Measurements from ENCODE around the gene PTTG1. TPM values are rescaled to one million over a fixed set of nuclear protein-coding genes. Genes with fewer than 3 reads are reported as not detected.

Gene PTTG1
- total and polyA plus RNA-seq, 2 experiments from 2014 or later, result 394 to 620 TPM

DNA sequence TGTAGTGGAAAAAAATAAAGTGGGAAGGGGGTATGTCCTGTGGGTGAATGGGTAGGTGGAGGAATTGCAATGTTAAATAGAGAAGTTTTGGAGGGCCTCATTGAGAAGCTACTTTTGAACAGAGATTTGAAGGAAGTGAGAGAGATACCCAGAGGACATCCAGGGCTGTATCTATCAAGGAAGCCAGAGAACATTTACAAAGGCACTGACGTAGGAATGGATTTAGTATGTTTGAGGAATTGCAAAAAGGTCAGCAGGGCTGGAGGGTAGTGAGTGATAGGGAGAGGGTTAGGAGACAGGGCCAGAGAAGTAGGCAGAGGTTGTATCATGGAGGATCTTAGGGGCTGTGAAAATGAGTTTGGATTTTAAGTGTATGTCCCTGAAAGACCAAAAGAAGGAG, 13.9 kb downstream of the PTTG1 start:
- Histone ChIP-seq H3K79me2 (replicated peaks; ENCODE audit: insufficient read depth) (no peaks in the 10 kb centered on the region), H3K4me2 (no peak overlapping the region), H3K36me3 (ENCODE audit: insufficient read depth) (no peaks in the 10 kb centered on the region), H2AFZ (no peak overlapping the region; the same call in 1 of the 2 replicates), H3K27me3 (ENCODE audit: insufficient read depth) (no peaks in the 10 kb centered on the region), H3K4me1 (ENCODE audit: insufficient read depth) (no peaks in the 10 kb centered on the region), H3K4me3 (no peak overlapping the region), H4K20me1 (replicated peaks; ENCODE audit: insufficient read depth) (no peaks in the 10 kb centered on the region), H3K27ac (ENCODE audit: low read depth) (no peak overlapping the region), H3F3A (replicated peaks; ENCODE audit: low read depth) (no peaks in the 10 kb centered on the region), H3K9me2 (ENCODE audit: insufficient read depth) (no peaks in the 10 kb centered on the region)
- no peaks in the 10 kb centered on the region for H3K36me3 Mint-ChIP-seq (ENCODE audit: low read depth)
- H3K27ac Mint-ChIP-seq, result no peak overlapping the region
- TF ChIP-seq, protein P1, sequence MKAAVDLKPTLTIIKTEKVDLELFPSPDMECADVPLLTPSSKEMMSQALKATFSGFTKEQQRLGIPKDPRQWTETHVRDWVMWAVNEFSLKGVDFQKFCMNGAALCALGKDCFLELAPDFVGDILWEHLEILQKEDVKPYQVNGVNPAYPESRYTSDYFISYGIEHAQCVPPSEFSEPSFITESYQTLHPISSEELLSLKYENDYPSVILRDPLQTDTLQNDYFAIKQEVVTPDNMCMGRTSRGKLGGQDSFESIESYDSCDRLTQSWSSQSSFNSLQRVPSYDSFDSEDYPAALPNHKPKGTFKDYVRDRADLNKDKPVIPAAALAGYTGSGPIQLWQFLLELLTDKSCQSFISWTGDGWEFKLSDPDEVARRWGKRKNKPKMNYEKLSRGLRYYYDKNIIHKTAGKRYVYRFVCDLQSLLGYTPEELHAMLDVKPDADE (IDR thresholded peaks at IDR 0.05), result no peak
- TF ChIP-seq, protein P2, sequence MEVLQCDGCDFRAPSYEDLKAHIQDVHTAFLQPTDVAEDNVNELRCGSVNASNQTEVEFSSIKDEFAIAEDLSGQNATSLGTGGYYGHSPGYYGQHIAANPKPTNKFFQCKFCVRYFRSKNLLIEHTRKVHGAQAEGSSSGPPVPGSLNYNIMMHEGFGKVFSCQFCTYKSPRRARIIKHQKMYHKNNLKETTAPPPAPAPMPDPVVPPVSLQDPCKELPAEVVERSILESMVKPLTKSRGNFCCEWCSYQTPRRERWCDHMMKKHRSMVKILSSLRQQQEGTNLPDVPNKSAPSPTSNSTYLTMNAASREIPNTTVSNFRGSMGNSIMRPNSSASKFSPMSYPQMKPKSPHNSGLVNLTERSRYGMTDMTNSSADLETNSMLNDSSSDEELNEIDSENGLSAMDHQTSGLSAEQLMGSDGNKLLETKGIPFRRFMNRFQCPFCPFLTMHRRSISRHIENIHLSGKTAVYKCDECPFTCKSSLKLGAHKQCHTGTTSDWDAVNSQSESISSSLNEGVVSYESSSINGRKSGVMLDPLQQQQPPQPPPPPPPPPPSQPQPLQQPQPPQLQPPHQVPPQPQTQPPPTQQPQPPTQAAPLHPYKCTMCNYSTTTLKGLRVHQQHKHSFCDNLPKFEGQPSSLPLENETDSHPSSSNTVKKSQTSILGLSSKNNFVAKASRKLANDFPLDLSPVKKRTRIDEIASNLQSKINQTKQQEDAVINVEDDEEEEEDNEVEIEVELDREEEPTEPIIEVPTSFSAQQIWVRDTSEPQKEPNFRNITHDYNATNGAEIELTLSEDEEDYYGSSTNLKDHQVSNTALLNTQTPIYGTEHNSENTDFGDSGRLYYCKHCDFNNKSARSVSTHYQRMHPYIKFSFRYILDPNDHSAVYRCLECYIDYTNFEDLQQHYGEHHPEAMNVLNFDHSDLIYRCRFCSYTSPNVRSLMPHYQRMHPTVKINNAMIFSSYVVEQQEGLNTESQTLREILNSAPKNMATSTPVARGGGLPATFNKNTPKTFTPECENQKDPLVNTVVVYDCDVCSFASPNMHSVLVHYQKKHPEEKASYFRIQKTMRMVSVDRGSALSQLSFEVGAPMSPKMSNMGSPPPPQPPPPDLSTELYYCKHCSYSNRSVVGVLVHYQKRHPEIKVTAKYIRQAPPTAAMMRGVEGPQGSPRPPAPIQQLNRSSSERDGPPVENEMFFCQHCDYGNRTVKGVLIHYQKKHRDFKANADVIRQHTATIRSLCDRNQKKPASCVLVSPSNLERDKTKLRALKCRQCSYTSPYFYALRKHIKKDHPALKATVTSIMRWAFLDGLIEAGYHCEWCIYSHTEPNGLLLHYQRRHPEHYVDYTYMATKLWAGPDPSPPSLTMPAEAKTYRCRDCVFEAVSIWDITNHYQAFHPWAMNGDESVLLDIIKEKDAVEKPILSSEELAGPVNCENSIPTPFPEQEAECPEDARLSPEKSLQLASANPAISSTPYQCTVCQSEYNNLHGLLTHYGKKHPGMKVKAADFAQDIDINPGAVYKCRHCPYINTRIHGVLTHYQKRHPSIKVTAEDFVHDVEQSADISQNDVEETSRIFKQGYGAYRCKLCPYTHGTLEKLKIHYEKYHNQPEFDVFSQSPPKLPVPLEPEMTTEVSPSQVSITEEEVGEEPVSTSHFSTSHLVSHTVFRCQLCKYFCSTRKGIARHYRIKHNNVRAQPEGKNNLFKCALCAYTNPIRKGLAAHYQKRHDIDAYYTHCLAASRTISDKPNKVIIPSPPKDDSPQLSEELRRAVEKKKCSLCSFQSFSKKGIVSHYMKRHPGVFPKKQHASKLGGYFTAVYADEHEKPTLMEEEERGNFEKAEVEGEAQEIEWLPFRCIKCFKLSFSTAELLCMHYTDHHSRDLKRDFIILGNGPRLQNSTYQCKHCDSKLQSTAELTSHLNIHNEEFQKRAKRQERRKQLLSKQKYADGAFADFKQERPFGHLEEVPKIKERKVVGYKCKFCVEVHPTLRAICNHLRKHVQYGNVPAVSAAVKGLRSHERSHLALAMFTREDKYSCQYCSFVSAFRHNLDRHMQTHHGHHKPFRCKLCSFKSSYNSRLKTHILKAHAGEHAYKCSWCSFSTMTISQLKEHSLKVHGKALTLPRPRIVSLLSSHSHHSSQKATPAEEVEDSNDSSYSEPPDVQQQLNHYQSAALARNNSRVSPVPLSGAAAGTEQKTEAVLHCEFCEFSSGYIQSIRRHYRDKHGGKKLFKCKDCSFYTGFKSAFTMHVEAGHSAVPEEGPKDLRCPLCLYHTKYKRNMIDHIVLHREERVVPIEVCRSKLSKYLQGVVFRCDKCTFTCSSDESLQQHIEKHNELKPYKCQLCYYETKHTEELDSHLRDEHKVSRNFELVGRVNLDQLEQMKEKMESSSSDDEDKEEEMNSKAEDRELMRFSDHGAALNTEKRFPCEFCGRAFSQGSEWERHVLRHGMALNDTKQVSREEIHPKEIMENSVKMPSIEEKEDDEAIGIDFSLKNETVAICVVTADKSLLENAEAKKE (CRISPR knock-in tag; IDR thresholded peaks at IDR 0.05), result no peak
- TF ChIP-seq STAT1 (IDR thresholded peaks at IDR 0.05; ENCODE audit: unreplicated experiment), result no peak
- TF ChIP-seq, protein P3, sequence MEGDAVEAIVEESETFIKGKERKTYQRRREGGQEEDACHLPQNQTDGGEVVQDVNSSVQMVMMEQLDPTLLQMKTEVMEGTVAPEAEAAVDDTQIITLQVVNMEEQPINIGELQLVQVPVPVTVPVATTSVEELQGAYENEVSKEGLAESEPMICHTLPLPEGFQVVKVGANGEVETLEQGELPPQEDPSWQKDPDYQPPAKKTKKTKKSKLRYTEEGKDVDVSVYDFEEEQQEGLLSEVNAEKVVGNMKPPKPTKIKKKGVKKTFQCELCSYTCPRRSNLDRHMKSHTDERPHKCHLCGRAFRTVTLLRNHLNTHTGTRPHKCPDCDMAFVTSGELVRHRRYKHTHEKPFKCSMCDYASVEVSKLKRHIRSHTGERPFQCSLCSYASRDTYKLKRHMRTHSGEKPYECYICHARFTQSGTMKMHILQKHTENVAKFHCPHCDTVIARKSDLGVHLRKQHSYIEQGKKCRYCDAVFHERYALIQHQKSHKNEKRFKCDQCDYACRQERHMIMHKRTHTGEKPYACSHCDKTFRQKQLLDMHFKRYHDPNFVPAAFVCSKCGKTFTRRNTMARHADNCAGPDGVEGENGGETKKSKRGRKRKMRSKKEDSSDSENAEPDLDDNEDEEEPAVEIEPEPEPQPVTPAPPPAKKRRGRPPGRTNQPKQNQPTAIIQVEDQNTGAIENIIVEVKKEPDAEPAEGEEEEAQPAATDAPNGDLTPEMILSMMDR (conservative IDR thresholded peaks at IDR 0.05; ENCODE audit: low read depth in 2 of 2), result no peak
- no peak for TF ChIP-seq ZNF114 (CRISPR knock-in tag; IDR thresholded peaks at IDR 0.05)
- no peak for TF ChIP-seq POLR2AphosphoS5 (IDR thresholded peaks at IDR 0.05; ENCODE audit: low read depth)
- no peak for TF ChIP-seq ZNF331 (CRISPR knock-in tag; IDR thresholded peaks at IDR 0.05; ENCODE audit: low read depth)
- no peak for TF ChIP-seq EZH2 (IDR thresholded peaks at IDR 0.05; ENCODE audit: low read depth, unreplicated experiment)
- no peak overlapping the region for H3K4me3 Mint-ChIP-seq
- H3K27me3 Mint-ChIP-seq (ENCODE audit: insufficient read depth, low read depth, poor library complexity), result peaks cover 2% of the 10 kb centered on the region
- no peaks in the 10 kb centered on the region for H3K9me3 Mint-ChIP-seq
- ATAC-seq (no peak), DNase-seq (ENCODE audit: low spot score) (no peak)
- H3K4me1 Mint-ChIP-seq, result peaks cover 5% of the 10 kb centered on the region; the same call in 2 of the 3 replicates
